ENCODE measurements around the gene USP3. TPM values are rescaled to one million over a fixed set of nuclear protein-coding genes. Genes with fewer than 3 reads are reported as not detected.

USP3 gene
- total and polyA plus RNA-seq, 2 experiments from 2014 or later: 15.4 to 21.0 TPM

GRCh38 chr15:63462088-63462487 lies 42.3 kb upstream of the USP3 start:
- in situ Hi-C loops (cut with MboI): loop anchor here (25.0 kb wide), 1 partner anchor 600 kb away; no protein-coding TSS in a partner anchor
- 0 out of 2 replicates have a peak, but pooled peaks cover 12% of the 10 kb centered on the region for H3K4me1 ChIP-seq (ENCODE audit: insufficient read depth)

GRCh38 chr15:63463036-63463435 lies 41.4 kb upstream of the USP3 start:
- in situ Hi-C loops (cut with MboI): loop anchor here (25.0 kb wide), 1 partner anchor 599 kb away; no protein-coding TSS in a partner anchor
- Histone ChIP-seq H3K36me3 (ENCODE audit: low read depth) (no peaks in the 10 kb centered on the region), H3F3A (ENCODE audit: insufficient read depth) (peaks cover 4% of the 10 kb centered on the region; the same call in 1 of the 2 replicates), H3K9me2 (ENCODE audit: insufficient read depth) (no peaks in the 10 kb centered on the region), H3K4me1 (ENCODE audit: insufficient read depth) (0 out of 2 replicates have a peak, but pooled peaks cover 12% of the 10 kb centered on the region), H3K9me3 (ENCODE audit: low read depth) (no peaks in the 10 kb centered on the region), H3K9ac (no peak overlapping the region), H2AFZ (no peak overlapping the region), H4K20me1 (ENCODE audit: insufficient read depth) (no peaks in the 10 kb centered on the region), H3K27me3 (replicated peaks; ENCODE audit: insufficient read depth) (0 out of 2 replicates have a peak, but pooled peaks cover 7% of the 10 kb centered on the region), H3K79me2 (ENCODE audit: insufficient read depth) (no peaks in the 10 kb centered on the region), H3K4me3 (no peak overlapping the region), H3K4me2 (ENCODE audit: unreplicated experiment) (no peak overlapping the region), H3K27ac (no peak overlapping the region)
- TF ChIP-seq EZH2phosphoT487 (IDR thresholded peaks at IDR 0.05; ENCODE audit: insufficient read depth, low read depth): no peak
- no peak for TF ChIP-seq EZH2 (IDR thresholded peaks at IDR 0.05; ENCODE audit: insufficient read depth, poor library complexity, severe bottlenecking)
- no peak for DNase-seq

More at GRCh38 chr15:63462088-63462487, 42.3 kb upstream of the USP3 start:
- H3K4me3 ChIP-seq: no peak overlapping the region
- no peaks in the 10 kb centered on the region for H3K9me2 ChIP-seq (ENCODE audit: insufficient read depth)
- WGBS, 2 experiments (ENCODE audit: low coverage in 1 of 2, low lambda C conversion rate in 2 of 2, missing lambda C conversion rate in 2 of 2): 42 to 54% methylated on average over 2 of the region's 2 CpGs
- H3K27me3 ChIP-seq (replicated peaks; ENCODE audit: insufficient read depth): 0 out of 2 replicates have a peak, but pooled peaks cover 3% of the 10 kb centered on the region
- no peaks in the 10 kb centered on the region for H3K9me3 ChIP-seq (ENCODE audit: low read depth)
- peaks cover 4% of the 10 kb centered on the region; the same call in 1 of the 2 replicates for H3F3A ChIP-seq (ENCODE audit: insufficient read depth)
- DNase-seq: peak; percentile 49
- H3K9ac ChIP-seq: no peak overlapping the region
- no peak overlapping the region for H3K27ac ChIP-seq
- no peak overlapping the region for H3K4me2 ChIP-seq (ENCODE audit: unreplicated experiment)
- no peak overlapping the region for H2AFZ ChIP-seq
- TF ChIP-seq EZH2 (IDR thresholded peaks at IDR 0.05; ENCODE audit: insufficient read depth, poor library complexity, severe bottlenecking) (no peak), EZH2phosphoT487 (IDR thresholded peaks at IDR 0.05; ENCODE audit: insufficient read depth, low read depth) (no peak)
- H3K79me2 ChIP-seq (ENCODE audit: insufficient read depth): no peaks in the 10 kb centered on the region
- H4K20me1 ChIP-seq (ENCODE audit: insufficient read depth): no peaks in the 10 kb centered on the region
- no peaks in the 10 kb centered on the region for H3K36me3 ChIP-seq (ENCODE audit: low read depth)

- no peak for TF ChIP-seq EZH2 (IDR thresholded peaks at IDR 0.05; ENCODE audit: insufficient read depth, poor library complexity, severe bottlenecking)
- TF ChIP-seq EZH2phosphoT487 (IDR thresholded peaks at IDR 0.05; ENCODE audit: insufficient read depth, low read depth): no peak
- Histone ChIP-seq H4K20me1 (ENCODE audit: insufficient read depth) (no peaks in the 10 kb centered on the region), H3K27me3 (replicated peaks; ENCODE audit: insufficient read depth) (0 out of 2 replicates have a peak, but pooled peaks cover 7% of the 10 kb centered on the region), H3K9me3 (ENCODE audit: low read depth) (no peaks in the 10 kb centered on the region), H3F3A (ENCODE audit: insufficient read depth) (peaks cover 4% of the 10 kb centered on the region; the same call in 1 of the 2 replicates), H2AFZ (no peak overlapping the region), H3K27ac (no peak overlapping the region), H3K9ac (no peak overlapping the region), H3K4me1 (ENCODE audit: insufficient read depth) (0 out of 2 replicates have a peak, but pooled peaks cover 12% of the 10 kb centered on the region), H3K79me2 (ENCODE audit: insufficient read depth) (no peaks in the 10 kb centered on the region), H3K36me3 (ENCODE audit: low read depth) (no peaks in the 10 kb centered on the region), H3K9me2 (ENCODE audit: insufficient read depth) (no peaks in the 10 kb centered on the region), H3K4me2 (ENCODE audit: unreplicated experiment) (no peak overlapping the region), H3K4me3 (no peak overlapping the region)
- WGBS, 2 experiments (ENCODE audit: low coverage in 1 of 2, low lambda C conversion rate in 2 of 2, missing lambda C conversion rate in 2 of 2): 63 to 70% methylated on average over 5 of the region's 5 CpGs
- DNase-seq: no peak
- in situ Hi-C loops (cut with MboI): loop anchor here (25.0 kb wide), 1 partner anchor 599 kb away; no protein-coding TSS in a partner anchor
These were observed 40.6 kb upstream of the USP3 start for GRCh38 chr15:63463793-63464192.

DNA sequence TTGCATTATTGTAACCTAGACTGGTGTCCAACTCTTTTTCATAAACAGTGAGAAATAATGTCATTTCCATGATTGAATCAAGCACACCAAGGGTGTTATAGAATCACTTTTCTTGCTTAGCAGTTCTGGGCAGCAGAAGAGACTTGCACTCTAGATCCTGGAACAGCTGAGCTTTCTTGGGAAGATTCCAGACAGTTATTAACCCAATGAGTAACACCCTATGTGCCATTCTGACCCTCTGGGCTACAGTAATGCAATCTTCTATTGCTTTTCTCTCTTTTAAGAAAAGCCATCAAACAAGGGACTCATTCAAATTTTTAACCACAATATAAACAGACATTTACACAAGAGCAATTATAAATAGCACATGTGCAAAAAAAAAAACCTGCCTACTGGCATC lies 39.3 kb upstream of the USP3 start:
- H4K20me1 ChIP-seq (ENCODE audit: insufficient read depth): no peaks in the 10 kb centered on the region
- H3K9me2 ChIP-seq (ENCODE audit: insufficient read depth): no peaks in the 10 kb centered on the region
- H3K4me1 ChIP-seq (ENCODE audit: insufficient read depth): 0 out of 2 replicates have a peak, but pooled peaks cover 12% of the 10 kb centered on the region
- H3F3A ChIP-seq (ENCODE audit: insufficient read depth): peaks cover 4% of the 10 kb centered on the region; the same call in 1 of the 2 replicates
- no peak overlapping the region for H3K4me3 ChIP-seq
- TF ChIP-seq EZH2 (IDR thresholded peaks at IDR 0.05; ENCODE audit: insufficient read depth, poor library complexity, severe bottlenecking) (no peak), EZH2phosphoT487 (IDR thresholded peaks at IDR 0.05; ENCODE audit: insufficient read depth, low read depth) (no peak)
- H3K9me3 ChIP-seq (ENCODE audit: low read depth): no peaks in the 10 kb centered on the region
- in situ Hi-C loops (cut with MboI): loop anchor here (25.0 kb wide), 1 partner anchor 597 kb away; no protein-coding TSS in a partner anchor
- no peaks in the 10 kb centered on the region for H3K36me3 ChIP-seq (ENCODE audit: low read depth)
- no peak overlapping the region for H3K27ac ChIP-seq
- H3K4me2 ChIP-seq (ENCODE audit: unreplicated experiment): no peak overlapping the region
- H3K27me3 ChIP-seq (replicated peaks; ENCODE audit: insufficient read depth): 0 out of 2 replicates have a peak, but pooled peaks cover 7% of the 10 kb centered on the region
- H2AFZ ChIP-seq: no peak overlapping the region
- H3K79me2 ChIP-seq (ENCODE audit: insufficient read depth): no peaks in the 10 kb centered on the region
- DNase-seq: peak; percentile 74
- no peak overlapping the region for H3K9ac ChIP-seq

All from GM23248 (cell line).